ENCODE results near the gene RBSN. TPM values are rescaled to one million over a fixed set of nuclear protein-coding genes. Genes with fewer than 3 reads are reported as not detected.

Gene RBSN
- total RNA-seq, 4 donors from 2014 or later: 45.0 to 56.1 (median 52.0) TPM

- no peak for DNase-seq
- H3K36me3 ChIP-seq: peaks cover 4 to 8% of the 10 kb centered on the region in 2 donors
Measured at GRCh38 chr3:15063656-15064286, 35.2 kb downstream of the RBSN start.

GRCh38 chr3:15063238-15063637 lies 35.7 kb downstream of the RBSN start:
- 47 to 67% methylated on average over 4 of the region's 4 CpGs for WGBS, 2 donors
- peaks cover 14 to 19% of the 10 kb centered on the region in 2 donors for H3K4me1 ChIP-seq

More at GRCh38 chr3:15063656-15064286, 35.2 kb downstream of the RBSN start:
- 84 to 92% methylated on average over 6 to 13 of the region's 13 CpGs for WGBS, 2 donors
- Histone ChIP-seq H3K27me3 (no peaks in the 10 kb centered on the region), H3K4me1 (peaks cover 14 to 19% of the 10 kb centered on the region in 2 donors), H3K9me3 (no peaks in the 10 kb centered on the region), H3K4me3 (replicated peaks in 1 of 3) (peak overlapping the region in 2 of 3 donors; percentile 78 to 87), H3K27ac (peak overlapping the region in 2 of 3 donors; percentile 79 to 83)
- TF ChIP-seq POLR2A (IDR thresholded peaks at IDR 0.05) (no peak), CTCF (IDR thresholded peaks at IDR 0.05) (no peak)
- intact Hi-C loops (cut with DNase I): no loop called here

GRCh38 chr3:15060029-15060428 lies 38.9 kb downstream of the RBSN start:
- Histone ChIP-seq H3K4me1 (peaks cover 13 to 14% of the 10 kb centered on the region in 2 donors), H3K27ac (no peak overlapping the region), H3K4me3 (replicated peaks in 1 of 3) (no peak overlapping the region), H3K27me3 (no peaks in the 10 kb centered on the region), H3K9me3 (no peaks in the 10 kb centered on the region), H3K36me3 (peaks cover 19 to 25% of the 10 kb centered on the region in 2 donors)
- 94 to 98% methylated on average over 3 of the region's 3 CpGs for WGBS, 2 donors
- TF ChIP-seq POLR2A (IDR thresholded peaks at IDR 0.05) (no peak), CTCF (IDR thresholded peaks at IDR 0.05) (no peak)
- intact Hi-C loops (cut with DNase I): no loop called here
- no peak for DNase-seq

More at GRCh38 chr3:15063238-15063637, 35.7 kb downstream of the RBSN start:
- no peaks in the 10 kb centered on the region for H3K9me3 ChIP-seq
- no peaks in the 10 kb centered on the region for H3K27me3 ChIP-seq
- TF ChIP-seq POLR2A (IDR thresholded peaks at IDR 0.05) (no peak), CTCF (IDR thresholded peaks at IDR 0.05) (no peak)
- peak overlapping the region in 2 of 3 donors; percentile 33 to 79 for H3K27ac ChIP-seq
- peaks cover 9 to 13% of the 10 kb centered on the region in 2 donors for H3K36me3 ChIP-seq
- peak; percentile 33 to 60 for DNase-seq
- H3K4me3 ChIP-seq (replicated peaks in 1 of 3): peak overlapping the region in 1 of 3 donors; percentile 5
- intact Hi-C loops (cut with DNase I): no loop called here

- Histone ChIP-seq H3K27me3 (no peaks in the 10 kb centered on the region), H3K9me3 (no peaks in the 10 kb centered on the region), H3K27ac (no peak overlapping the region), H3K4me3 (replicated peaks in 1 of 3) (no peak overlapping the region), H3K36me3 (peaks cover 31 to 39% of the 10 kb centered on the region in 2 donors), H3K4me1 (no peaks in the 10 kb centered on the region)
- intact Hi-C loops (cut with DNase I): loop anchor here (10.0 kb wide), 1 partner anchor 132 kb away; no protein-coding TSS in a partner anchor
- no peak for DNase-seq
- no peak for TF ChIP-seq POLR2A (IDR thresholded peaks at IDR 0.05)
- TF ChIP-seq CTCF (IDR thresholded peaks at IDR 0.05): no peak
- 97% methylated on average over 19 of the region's 19 CpGs for WGBS, 2 donors
Measured at GRCh38 chr3:15056676-15057404, 42.1 kb downstream of the RBSN start.
